Stimulated activated CD8-positive, alpha-beta memory T cell treated with anti-CD3 and anti-CD28 coated beads, Interleukin-15, amount 100 ng/mL, for 1 hour (primary cell): Measurements from ENCODE around the gene SLC35A4.
"Not testable (repeated sequence)": the region's sequence is repeated elsewhere in the genome, so short reads cannot be mapped to it uniquely, and the experiment has no call there.

Experiments used
- DNase-seq: peaks from one replicate; pipeline ENCODE4 v3.0.0-alpha.2; 2020; ENCODE audit warnings: low read depth

The SLC35A4 gene

DNA sequence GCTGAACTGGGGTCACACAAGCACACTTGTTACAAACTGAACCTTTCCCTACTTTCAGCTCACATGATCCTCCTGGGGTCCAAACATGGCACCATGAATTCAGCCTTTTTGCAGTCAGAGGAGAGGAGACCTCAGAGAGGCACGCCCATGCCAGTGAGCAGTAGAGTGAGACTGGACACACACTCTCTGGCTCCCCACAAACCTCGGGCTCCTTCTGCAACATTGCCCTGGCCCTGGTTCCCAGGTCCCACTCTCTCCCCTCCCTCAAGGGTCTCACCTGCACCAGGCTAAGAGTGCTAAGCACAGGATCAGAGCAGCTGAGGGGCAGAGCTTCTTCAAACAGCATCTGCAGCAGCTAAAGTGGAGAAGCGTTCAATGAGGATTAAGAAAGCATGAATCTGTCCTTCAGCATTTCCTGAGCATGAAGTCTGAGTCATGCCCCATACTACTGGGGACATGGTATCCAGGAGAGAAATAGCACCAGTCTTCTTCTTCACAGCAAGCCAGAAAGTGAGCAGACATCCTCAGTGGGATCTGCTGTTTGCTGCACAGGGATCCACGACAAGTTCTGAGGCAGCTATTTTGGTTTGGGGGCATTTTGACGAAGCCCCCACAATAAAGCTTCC is 27.2 kb downstream of the SLC35A4 start:
- no peak for DNase-seq

GRCh38 chr5:140593070-140593469 is 28.4 kb downstream of the SLC35A4 start:
- DNase-seq: not testable (repeated sequence)

GRCh38 chr5:140594169-140594568 is 29.5 kb downstream of the SLC35A4 start:
- DNase-seq: no peak

DNA sequence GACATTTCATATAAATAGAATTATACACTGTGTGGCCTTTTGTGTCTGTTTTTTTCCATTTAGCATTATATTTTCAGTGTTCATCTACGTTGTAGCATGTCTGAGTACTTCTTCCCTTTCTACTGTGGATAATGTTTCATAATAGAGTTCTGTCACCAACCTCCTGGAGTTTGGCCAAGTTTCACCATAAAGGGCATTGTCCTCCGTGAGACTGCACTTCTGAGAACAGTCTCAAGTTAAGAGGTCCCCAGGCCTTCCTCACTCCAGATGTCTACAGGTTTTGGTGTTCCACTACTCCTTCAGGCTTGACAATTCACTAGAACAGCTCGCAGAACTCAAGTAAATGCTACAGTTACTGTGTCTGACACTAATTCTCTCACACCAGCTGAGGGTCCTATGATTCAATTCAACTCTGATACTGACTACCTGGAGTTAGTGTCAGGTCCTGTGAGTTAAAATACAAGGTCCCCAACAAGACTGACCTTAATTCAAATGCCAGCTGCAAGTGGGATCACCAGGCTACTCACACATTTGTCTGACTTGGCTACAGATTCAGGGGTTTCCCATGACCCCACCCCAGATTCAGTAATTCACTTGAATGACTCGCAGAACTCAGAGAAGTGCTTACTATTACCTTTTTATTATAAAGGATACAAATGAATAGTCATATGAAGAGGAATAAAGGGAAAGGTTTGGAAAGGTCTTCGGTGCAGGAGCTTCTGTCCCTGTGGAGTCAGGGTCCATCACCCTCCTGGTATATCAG is 31.1 kb downstream of the SLC35A4 start:
- no peak for DNase-seq

GRCh38 chr5:140596321-140596741 is 31.7 kb downstream of the SLC35A4 start:
- DNase-seq: no peak

- DNase-seq: no peak
Observed at GRCh38 chr5:140598836-140599235, 34.2 kb downstream of the SLC35A4 start.

GRCh38 chr5:140600096-140600495 is 35.5 kb downstream of the SLC35A4 start:
- no peak for DNase-seq

- no peak for DNase-seq
Observed at GRCh38 chr5:140602147-140602546, 37.5 kb downstream of the SLC35A4 start.

- not testable (repeated sequence) for DNase-seq
Observed at GRCh38 chr5:140603446-140603698, 38.7 kb downstream of the SLC35A4 start.

DNA sequence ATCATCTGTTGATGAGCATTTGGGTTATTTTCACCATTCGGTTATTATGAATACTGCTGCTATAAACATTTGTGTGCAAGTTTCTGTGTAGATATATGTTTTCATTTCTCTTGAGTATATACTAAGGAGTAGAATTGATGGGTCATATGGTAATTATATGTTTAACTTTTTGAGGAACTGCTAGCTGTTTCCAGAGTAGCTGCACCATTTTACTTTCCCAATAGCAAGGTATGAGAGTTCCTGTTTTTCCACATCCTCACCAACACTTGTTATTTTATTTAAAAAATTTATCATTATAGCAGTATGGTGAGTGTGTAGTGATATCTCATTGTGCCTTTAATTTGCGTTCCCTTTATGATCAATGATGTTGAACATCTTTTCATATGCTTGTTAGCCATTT is 39.1 kb downstream of the SLC35A4 start:
- no peak for DNase-seq

DNA sequence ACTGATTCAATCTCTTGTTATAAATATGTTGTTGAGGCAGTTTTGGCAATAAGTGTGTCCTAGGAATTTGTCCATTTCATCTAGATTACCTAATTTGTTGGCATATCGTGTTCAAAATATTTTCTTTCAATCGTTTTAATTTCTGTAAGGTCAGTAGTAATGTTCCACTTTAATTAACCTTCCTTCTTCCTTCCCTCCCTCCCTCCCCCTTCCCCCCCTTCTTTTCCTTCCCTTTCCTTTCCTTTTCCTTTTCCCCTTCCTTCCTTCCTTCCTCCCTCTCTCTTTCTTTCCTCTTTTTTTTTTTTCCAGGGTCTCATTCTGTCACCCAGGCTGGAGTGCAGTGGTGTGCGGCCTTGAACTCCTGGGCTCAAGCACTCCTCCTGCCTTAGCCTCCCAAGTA is 41.3 kb downstream of the SLC35A4 start:
- DNase-seq: no peak

- DNase-seq: no peak
Observed at GRCh38 chr5:140607031-140607430, 42.4 kb downstream of the SLC35A4 start.

DNA sequence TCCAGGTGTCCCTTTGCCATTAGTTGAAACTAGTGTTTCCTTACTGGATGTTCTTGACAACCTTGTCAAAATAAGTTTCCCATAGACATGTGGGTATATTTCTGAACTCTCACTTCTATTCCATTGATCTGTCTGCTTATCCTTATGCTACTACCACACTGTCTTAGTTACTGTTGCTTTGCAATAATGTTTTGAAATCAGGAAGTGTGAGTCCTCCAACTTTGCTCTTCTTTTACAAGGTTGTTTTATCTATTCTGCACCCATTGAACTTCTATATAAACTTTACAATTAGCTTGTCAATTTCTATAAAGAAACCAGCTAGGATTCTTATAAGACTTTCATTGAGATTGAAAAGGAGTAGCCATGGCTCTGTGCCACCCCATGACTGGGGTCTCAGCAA is 44.1 kb downstream of the SLC35A4 start:
- DNase-seq: no peak

- DNase-seq: no peak
Observed at GRCh38 chr5:140609126-140609525, 44.5 kb downstream of the SLC35A4 start.

GRCh38 chr5:140611020-140611521 is 46.4 kb downstream of the SLC35A4 start:
- no peak for DNase-seq
